ENCODE results near the gene CCNG1.
A peak's percentile ranks its signal among the peaks of the same experiment; 100 is the strongest.
"Not testable (repeated sequence)": the region's sequence is repeated elsewhere in the genome, so short reads cannot be mapped to it uniquely, and the experiment has no call there.

The CCNG1 gene

DNA sequence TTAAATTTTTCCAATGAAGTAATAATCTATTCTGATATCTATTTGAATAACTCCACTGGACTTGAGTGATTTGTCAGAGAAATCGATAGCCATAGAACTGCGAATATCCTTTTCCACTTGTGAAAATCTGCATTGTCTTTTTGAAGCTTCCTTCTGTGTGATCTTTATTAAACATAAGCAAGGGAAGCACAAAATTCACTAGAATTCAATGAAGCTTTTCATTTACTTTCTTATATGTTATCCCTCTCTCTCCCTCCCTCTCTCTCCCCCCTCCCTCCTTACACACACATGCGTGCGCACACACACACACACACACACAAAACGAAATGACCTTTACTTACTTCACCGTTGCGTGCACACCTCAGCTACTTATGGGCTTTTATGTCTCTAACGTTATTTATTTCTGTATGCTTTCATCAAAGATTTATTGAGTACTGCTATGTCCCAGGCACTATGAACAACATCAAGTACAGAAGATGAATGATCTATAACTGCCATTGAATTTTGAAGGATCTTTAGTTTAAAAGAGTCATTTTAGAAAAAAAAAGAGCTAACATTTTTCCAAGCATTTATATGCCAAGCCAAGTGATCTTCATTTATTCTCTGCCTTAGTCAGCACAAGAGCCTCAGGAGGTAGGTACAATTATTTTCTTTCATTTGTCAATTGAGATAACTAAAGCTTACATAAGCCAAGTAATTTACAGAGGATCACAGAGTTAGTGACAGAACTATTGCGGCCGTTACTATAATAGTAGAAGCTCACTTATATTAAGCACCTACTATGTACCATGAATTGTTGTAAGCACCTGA, 32.8 kb upstream of the CCNG1 start:
- TF ChIP-seq, protein P1, sequence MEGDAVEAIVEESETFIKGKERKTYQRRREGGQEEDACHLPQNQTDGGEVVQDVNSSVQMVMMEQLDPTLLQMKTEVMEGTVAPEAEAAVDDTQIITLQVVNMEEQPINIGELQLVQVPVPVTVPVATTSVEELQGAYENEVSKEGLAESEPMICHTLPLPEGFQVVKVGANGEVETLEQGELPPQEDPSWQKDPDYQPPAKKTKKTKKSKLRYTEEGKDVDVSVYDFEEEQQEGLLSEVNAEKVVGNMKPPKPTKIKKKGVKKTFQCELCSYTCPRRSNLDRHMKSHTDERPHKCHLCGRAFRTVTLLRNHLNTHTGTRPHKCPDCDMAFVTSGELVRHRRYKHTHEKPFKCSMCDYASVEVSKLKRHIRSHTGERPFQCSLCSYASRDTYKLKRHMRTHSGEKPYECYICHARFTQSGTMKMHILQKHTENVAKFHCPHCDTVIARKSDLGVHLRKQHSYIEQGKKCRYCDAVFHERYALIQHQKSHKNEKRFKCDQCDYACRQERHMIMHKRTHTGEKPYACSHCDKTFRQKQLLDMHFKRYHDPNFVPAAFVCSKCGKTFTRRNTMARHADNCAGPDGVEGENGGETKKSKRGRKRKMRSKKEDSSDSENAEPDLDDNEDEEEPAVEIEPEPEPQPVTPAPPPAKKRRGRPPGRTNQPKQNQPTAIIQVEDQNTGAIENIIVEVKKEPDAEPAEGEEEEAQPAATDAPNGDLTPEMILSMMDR (IDR thresholded peaks at IDR 0.05; ENCODE audit: extremely low read depth, missing control alignments): no peak
- DNase-seq (ENCODE audit: low spot score): no peak

DNA sequence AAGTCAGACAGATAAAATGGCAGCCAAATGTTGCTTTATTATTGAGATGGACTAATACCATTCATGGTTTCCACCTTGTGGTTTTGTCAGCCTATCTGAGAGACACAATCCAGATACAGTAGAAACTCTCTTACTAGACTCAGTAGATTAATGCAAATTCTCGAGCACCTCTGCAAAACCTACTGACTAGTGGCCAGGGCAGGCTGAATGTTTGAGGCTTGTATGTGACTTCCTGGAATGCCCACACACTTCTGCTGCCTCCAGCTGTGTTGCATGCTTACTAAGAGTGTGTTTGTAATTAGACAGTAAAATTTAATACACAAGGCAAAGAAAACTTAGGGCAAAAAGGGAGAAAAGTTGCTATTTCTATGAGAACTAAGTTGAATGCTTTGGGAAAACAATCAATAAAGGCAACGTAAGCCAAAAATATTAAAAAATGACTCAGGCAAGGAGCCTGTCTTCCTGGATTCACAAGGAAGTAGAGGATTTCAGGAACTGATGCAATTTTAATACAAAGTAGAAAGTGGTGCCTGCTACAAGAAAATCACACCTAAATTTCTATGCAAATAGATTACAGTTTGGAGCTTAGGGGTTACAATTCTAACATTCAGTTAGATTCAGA, 30.2 kb upstream of the CCNG1 start:
- peak; percentile 24 for DNase-seq (ENCODE audit: low spot score)
- TF ChIP-seq, protein P1 (IDR thresholded peaks at IDR 0.05; ENCODE audit: extremely low read depth, missing control alignments): no peak

DNA sequence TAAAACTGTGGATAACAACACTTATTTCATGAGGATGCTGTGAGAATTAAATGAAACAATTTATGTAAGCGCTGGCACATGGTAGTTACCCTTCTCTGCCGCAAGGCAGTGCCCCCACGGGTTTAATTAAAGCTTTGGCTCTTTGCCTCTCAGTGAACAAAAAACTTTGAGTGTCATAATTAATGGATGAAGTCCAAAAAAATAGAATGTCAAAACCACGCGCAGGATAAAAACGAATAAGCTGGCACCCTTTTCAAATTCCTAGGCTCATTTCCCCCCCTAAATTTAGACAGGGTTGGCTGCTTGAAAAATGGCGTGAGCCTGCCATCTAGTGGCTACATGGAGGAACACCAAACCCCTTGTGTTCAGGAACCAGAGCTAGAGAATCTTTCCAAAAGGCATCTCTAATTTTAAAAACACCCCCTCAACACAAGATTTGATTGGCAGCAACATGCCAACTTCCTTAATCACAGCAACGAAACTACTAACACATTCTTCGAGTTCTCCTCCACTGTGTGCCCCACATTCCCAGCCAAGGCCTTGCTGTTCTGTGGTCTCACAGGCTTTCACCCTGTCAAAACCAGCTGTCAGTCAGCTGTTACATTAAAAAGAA, 29.0 kb upstream of the CCNG1 start:
- DNase-seq (ENCODE audit: low spot score): peak; percentile 58
- TF ChIP-seq, protein P1 (IDR thresholded peaks at IDR 0.05; ENCODE audit: extremely low read depth, missing control alignments): peak; percentile 52

DNA sequence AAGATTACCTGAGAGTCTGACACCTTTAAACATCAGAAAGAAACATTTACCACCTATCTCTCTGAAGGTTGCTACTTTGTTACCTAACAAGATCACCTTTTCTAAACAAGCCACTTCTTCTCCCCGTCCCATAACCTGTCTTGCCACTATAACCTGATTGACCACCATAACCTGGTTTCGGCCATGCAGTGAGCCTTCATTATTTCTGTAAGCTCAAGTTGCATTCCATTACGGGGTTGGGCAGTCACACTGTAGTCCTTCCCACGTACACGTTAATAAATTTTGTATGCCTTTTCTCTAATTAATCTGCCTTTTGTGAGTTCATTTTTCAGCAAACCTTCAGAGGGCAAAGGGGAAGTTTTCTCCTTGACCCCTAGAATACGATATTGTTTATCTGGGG, 28.0 kb upstream of the CCNG1 start:
- no peak for DNase-seq (ENCODE audit: low spot score)
- TF ChIP-seq, protein P1 (IDR thresholded peaks at IDR 0.05; ENCODE audit: extremely low read depth, missing control alignments): no peak

DNA sequence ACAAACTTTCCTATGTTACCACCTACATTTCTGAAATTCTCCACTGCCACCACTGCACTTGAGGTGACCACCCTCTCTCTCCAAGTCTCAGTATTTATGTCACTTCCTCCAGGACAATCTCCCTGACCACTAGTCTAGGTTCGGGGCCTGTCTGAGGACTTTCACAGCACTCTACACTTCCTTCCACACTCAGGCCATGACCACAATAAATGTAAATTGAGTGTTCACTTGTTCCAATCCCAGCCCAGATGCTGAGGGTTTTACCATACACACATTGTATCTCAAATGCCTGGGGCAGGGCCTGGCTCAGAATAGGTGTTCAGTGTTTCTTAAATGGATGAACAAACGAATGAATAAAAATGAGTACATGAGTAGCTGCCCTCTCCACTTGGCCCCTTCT, 26.9 kb upstream of the CCNG1 start:
- TF ChIP-seq, protein P1 (IDR thresholded peaks at IDR 0.05; ENCODE audit: extremely low read depth, missing control alignments): no peak
- DNase-seq (ENCODE audit: low spot score): no peak

DNA sequence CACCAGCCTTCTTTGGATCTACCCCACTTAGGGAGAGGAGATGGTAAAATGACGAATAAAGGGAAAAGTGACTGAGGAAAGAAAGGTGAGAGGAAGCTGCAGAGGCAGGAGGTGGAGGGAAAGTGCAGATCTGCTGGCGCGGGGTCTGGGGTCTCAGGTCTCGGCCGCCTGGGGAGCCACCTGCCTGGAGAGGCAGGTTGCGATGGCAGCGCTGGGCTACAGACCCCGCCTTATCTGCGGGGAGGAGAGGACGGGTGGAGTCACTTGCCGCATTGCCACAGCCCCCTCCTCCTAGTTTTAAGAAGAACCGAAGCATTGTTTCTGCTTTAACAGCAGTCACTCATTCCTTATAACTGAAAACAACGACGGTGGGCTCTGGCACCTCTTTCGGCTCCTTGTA, 21.7 kb upstream of the CCNG1 start:
- not testable (repeated sequence) for DNase-seq (ENCODE audit: low spot score)

DNA sequence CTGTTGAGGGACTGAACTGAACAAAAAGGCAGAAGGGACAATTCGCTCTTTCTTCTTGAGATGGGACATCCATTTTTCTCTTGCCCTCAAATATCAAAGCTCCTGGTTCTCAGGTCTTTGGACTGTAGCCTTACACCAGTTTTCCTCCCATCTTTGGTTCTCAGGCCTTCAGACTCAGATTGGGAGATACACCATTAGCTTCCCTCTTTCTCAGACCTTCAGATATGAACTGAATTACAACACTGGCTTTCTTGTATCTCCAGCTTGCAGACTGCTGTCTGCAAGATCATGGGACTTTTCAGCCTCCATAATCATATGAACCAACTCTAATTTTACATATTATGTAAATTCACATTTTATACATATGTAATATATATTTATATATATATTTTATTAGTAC, 12.6 kb upstream of the CCNG1 start:
- no peak for DNase-seq (ENCODE audit: low spot score)
- TF ChIP-seq, protein P1 (IDR thresholded peaks at IDR 0.05; ENCODE audit: extremely low read depth, missing control alignments): no peak

DNA sequence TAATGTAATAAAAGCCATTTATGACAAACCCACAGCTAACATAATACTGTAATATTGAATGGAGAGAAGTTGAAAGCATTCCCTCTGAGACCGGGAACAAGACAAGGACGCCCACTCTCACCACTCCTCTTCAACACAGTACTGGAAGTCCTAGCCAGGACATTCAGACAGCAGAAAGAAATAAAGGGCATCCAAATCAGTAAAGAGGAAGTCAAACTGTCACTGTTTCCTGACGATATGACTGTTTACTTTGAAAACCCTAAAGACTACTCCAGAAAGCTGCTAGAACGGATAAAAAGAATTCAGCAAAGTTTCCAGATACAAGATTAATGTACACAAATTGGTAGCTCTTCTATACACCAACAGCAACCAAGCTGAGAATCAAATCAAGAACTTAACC, 11.3 kb upstream of the CCNG1 start:
- not testable (repeated sequence) for DNase-seq (ENCODE audit: low spot score)

All from GM20000 (cell line).